GM19463 (cell line): ENCODE measurements around the gene GPR26.

Source experiments
- ATAC-seq: cut with Tn5 transposase; IDR thresholded peaks from one replicate; pipeline ENCODE4 v1.9.1; 2021; ENCODE audit warnings: mild to moderate bottlenecking, moderate library complexity; ENCODE audit not compliant: unreplicated experiment

Gene GPR26

GRCh38 chr10:123645016-123645415 lies 21.1 kb upstream of the GPR26 start:
- ATAC-seq, result no peak

GRCh38 chr10:123645615-123646014 lies 20.5 kb upstream of the GPR26 start:
- ATAC-seq, result no peak

GRCh38 chr10:123648595-123648994 lies 17.6 kb upstream of the GPR26 start:
- ATAC-seq, result no peak

GRCh38 chr10:123649676-123650075 lies 16.5 kb upstream of the GPR26 start:
- no peak for ATAC-seq

GRCh38 chr10:123651421-123652047 lies 14.6 kb upstream of the GPR26 start:
- no peak for ATAC-seq

GRCh38 chr10:123655751-123656150 lies 10.4 kb upstream of the GPR26 start:
- ATAC-seq, result no peak

- no peak for ATAC-seq
These were observed 2.6 kb upstream of the GPR26 start for GRCh38 chr10:123663522-123663921.

- no peak for ATAC-seq
These were observed 466 bp upstream of the GPR26 start for GRCh38 chr10:123665491-123666286.

GRCh38 chr10:123669886-123670285 lies 3.7 kb downstream of the GPR26 start:
- no peak for ATAC-seq

- no peak for ATAC-seq
These were observed 7.0 kb downstream of the GPR26 start for GRCh38 chr10:123673198-123673597.

GRCh38 chr10:123674741-123675140 lies 8.6 kb downstream of the GPR26 start:
- no peak for ATAC-seq

- no peak for ATAC-seq
These were observed 9.7 kb downstream of the GPR26 start for GRCh38 chr10:123675811-123676210.

GRCh38 chr10:123677556-123677955 lies 11.4 kb downstream of the GPR26 start:
- no peak for ATAC-seq

- ATAC-seq, result no peak
These were observed 12.2 kb downstream of the GPR26 start for GRCh38 chr10:123678376-123678775.

GRCh38 chr10:123681285-123681684 lies 15.1 kb downstream of the GPR26 start:
- ATAC-seq, result no peak

GRCh38 chr10:123682477-123682876 lies 16.3 kb downstream of the GPR26 start:
- no peak for ATAC-seq

GRCh38 chr10:123683459-123683858 lies 17.3 kb downstream of the GPR26 start:
- ATAC-seq, result no peak

GRCh38 chr10:123683865-123684264 lies 17.7 kb downstream of the GPR26 start:
- no peak for ATAC-seq

GRCh38 chr10:123685260-123685659 lies 19.1 kb downstream of the GPR26 start:
- no peak for ATAC-seq

- ATAC-seq, result no peak
These were observed 21.6 kb downstream of the GPR26 start for GRCh38 chr10:123687758-123688157.

GRCh38 chr10:123689880-123690279 lies 23.7 kb downstream of the GPR26 start:
- no peak for ATAC-seq

GRCh38 chr10:123703195-123703790 lies 37.1 kb downstream of the GPR26 start:
- no peak for ATAC-seq
